GM21528 (cell line): ENCODE results near the gene SMIM27.

ENCODE experiments used
- ATAC-seq: cut with Tn5 transposase; IDR thresholded peaks from one replicate; pipeline ENCODE4 v1.9.1; 2021; ENCODE audit warnings: mild to moderate bottlenecking, moderate library complexity; ENCODE audit not compliant: unreplicated experiment, low FRiP score

The SMIM27 gene

DNA sequence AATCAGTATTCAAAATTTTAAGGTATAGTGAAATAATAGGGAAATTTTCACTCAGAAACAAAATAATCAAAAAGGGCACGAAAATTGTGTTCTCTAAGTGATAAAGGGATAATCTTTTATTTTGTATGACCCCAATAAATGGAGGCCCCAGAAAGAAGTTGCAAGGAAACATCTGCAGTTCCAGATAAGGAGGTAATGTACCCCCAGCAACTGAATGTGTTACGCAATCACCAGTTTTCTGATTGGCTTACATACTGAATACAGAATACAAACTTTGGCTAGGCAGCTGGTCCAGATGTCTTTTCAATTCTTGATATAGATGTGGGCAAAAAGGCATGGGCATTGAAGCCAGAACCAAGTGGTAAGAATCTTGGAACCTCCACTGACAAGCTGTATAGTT is 2.0 kb downstream of the SMIM27 start:
- no peak for ATAC-seq

DNA sequence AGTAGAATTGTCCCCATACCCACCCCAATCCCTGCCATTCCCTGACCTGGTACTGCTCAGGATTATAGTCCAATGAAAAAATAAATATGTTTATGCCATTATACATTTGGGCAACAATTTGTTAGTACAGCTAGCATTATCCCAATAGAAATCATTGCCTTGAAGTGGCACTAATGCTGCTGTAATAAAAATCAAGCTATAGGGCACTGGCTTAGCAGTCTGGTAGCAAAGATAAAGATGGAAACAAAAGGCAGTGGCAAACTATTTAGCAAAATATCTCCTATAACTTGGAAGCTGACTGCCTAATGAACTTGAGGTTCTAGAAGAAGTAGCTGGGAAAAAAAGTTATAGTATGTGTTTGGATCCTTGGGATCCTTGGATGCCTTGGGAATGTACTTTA is 2.5 kb downstream of the SMIM27 start:
- ATAC-seq, result no peak

DNA sequence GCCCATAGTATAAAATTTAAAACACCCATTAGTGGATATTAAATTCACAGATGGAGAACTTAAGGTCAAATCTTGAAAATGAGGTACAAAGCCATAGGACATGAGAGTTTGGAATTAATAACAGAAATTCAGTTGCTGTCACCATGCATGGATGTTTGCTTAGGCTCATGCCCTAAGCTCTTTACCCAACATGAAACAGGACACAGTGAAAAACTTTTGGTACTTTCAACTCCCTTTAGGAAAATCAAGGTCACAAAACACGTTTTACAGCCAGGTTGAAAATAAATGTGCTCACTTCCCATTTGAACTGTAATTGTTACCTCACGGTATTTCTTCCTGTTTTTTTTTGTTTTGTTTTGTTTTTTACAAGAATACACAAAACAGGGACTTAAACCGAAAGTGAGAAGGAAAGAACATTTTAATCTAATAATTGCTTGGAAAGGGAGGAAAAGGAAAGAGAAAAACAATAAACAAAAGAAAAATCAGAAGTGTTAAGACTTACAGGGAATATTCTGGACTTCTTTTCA is 6.3 kb downstream of the SMIM27 start:
- ATAC-seq, result no peak

DNA sequence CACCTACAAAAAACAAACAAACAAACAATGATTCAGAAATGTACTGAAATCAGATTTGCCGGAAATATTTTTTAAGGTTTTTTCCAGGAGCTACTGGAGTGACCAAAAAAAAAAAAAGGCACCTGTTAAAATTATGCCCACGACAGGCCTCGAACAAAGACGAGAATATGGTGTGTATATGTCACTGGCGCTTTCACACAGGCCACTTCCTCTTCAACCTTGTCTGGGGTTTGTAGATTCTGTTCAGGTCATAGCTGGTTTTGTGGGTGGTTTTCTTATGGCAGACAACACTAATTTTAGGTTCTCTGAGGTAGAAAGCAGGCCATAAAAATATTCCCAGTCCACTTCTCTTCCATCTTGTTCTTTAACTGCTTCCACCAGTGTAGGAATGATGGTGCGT is 13.8 kb downstream of the SMIM27 start:
- ATAC-seq, result no peak

DNA sequence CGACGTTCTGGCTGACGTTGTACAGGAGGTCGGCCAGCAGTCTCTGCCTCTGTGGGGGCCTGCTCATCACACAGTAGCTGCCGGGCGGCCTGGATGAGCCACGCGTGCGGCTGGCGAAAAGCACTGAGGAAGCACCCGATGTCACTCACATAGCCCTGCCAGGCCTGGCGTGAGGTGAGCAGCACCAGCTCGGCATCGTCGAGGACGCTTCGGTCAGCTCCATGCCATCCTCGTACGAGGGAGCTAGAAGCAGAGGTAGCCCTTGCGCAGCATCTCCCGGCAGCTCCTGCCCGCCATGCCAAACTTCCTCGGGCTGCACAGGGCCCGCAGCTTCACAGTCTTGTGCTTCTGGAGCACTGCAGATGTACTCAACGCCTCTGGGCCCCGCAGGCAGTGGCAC is 14.6 kb downstream of the SMIM27 start:
- no peak for ATAC-seq

DNA sequence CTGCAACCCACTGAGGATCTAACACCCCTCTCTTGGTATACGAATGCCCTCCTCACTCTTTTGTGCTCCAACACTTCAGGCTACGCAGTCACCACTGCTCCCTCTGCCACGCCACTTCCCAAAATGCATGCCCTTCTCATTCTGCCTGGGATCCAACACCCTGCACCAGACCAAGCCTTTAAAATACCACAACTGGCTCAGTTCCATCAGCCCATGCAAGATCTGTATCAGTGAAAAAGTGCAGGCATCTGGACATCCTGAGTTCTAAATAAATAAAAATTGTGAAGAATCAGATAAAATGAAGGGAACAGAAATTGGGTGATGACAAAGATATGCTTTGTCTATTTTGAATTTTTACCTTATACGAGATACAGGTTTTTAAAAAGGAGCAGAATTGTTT is 18.1 kb downstream of the SMIM27 start:
- ATAC-seq, result no peak

DNA sequence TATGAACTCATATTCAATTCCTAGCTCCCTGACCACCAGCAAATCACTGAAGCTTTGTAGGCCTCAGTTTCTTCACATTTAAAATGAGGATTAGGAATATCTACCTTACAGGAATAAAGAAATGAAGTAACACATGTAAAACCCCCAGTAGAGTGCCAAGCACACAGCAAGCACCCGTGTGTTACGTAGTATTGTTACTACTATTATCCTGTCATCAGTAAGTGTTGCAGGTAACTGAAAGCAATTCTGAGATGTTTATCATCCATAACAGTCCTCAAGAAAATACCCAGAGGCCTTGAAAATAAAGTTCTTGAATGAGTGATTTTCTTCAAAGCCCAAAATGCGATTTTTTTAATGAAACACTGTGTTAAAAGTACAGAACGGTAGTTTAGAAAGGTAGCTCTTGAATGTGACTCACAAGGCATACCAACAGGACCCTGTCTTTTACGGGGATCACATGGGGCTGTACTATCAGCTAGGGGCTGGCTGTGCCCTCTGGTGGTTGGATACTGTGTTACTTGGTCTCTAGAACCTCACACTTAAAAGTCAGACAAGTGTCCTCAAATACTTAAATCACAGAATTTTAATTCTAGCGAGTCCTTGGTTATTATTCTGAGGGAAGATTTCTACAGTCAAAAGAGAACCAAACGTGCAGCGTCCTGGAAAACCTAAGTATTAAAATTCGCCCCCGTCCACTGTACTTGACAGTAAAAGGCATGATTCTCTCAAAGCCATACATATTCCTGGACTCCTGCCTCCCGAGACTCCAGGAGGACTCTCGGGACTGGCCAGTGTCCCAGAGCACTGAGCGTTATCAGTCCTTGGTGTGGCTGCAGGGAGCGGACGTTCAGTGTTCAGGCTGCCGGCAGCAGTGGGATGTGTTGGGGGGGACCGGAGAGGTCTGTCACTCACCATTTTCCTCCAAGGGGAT is 20.1 kb downstream of the SMIM27 start:
- ATAC-seq, result peak; percentile 93

DNA sequence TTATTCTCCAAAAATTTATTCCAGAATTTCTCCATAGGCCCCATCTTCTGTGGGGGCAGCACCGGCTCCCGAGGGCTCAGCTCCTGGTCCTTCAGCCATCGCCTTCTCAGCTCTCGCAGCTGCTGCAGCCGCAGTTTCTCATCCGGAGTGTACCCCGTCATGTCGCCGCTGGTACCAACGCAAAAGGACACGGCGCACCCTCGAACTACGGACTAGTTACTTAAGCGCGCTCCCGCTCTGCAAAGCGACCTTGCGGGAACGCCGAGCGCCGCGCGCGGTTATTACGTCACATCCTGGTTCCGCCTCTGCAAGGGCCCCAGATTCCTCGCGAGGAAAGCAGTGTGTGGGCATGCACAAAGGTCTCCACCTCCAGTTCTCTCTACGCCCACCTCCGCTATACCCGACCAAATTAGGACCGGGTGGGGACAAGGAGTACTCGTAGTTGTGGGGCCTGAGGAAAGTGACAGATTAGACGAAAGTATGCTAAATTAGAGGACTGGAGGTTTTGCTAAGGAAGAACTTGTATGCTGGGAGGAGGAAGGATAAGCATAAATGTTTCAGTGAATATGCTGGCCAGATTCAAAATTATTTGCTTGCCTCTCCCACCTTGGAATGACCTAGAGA is 20.9 kb downstream of the SMIM27 start, which contains the start of gene NDUFB6:
NDUFB6 (minus strand) TSS at position 260 of the 624 bp plus-strand sequence; CDS start at position 161, 99 bp downstream.
- ATAC-seq, result peak; percentile 88

DNA sequence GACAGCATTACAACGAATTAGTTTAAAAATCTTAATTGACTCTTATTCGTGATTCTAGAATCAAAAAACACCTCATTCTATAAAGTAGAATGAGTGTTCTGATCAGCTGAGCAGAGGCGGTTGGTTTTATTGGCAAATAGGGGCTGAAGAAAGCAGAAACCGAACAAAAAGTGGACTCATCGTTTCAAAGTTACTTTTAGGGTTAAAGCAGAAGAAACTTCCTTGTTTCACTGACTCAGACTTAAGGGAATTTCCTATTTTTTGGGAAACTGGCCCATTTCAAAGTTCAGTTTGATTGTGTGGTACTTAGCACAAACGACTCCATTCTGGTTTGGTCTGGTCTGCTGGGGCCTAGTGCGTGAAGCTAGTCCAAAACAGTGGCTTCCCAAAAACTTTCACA is 21.7 kb downstream of the SMIM27 start:
- no peak for ATAC-seq

DNA sequence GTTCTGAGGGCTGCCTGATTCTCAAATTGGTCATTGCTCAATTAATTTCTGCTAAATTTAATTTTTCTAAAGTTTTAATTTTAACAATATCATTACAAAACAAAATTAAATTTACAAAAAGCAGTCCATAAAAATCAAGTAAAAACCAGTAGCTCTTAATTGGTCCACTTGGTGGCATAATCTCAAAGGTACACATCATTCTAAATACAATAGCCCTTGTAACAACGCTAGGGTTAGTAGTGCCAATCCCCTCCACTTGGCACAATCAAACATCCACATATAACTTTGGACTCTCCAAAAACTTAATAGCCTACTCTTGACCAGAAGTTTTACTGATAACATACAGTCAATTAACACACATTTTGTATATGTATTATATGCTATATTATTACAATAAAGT is 22.7 kb downstream of the SMIM27 start:
- ATAC-seq, result no peak

DNA sequence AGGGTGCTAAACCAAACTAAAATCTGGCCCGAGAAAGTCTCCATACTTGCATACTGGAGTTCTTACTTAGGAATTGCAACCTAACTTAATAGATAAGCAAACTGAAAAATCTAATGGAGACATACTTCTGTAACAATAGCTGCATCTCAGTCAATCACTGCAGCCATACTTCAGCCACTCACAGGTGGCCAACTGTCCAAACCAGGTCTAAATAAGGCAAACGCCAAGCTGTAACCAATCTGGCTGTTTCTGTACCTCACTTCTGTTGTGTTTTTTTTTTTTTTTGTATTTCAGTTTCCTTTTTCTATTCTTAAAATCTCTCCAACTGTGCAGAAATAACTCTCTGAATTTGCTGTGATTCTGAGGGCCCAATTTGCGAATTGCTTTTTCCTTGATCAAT is 25.2 kb downstream of the SMIM27 start:
- no peak for ATAC-seq

DNA sequence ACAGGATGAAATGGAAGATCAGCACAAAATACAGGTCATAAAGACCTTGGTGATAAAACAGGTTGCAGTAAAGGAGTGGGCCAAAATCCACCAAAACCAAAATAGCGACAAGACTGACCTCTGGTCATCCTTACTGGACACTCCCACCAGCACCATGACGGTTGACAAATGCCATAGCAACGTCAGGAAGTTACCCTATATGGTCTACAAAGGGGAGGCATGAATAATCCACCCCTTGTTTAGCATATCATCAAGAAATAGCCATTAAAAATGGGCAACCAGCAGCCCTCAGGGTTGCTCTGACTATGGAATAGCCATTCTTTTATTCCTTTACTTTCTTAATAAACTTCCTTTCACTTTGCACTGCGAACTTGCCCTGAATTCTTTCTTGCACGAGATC is 26.8 kb downstream of the SMIM27 start:
- no peak for ATAC-seq

DNA sequence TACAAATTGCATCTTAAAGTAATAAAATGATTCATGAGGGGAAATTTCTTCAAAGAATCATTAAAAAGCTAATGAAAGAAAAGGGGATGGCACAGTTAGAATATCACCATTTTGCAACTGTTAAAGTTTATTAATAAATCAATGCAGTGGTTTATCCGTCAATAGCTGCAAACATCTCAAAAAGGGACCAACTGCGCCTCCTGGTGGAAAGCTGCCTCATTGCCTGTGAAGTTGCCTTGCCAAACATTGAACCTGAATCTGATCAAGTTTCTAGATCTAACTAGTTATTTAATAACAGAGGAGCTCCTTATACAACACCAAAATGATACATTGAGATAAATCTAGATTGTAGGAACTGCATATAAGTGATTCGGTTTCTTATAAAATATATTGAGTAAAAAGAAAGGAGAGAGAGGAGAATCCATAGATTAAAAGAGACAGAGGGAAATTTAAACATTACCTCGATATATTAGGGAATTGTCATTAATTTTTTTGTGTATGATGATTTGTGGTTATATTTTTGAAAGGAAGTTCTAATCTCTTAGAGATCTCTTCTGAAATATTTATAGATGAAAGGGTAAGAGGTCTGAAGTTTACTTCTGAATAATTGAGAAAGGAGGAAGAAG is 27.7 kb downstream of the SMIM27 start:
- ATAC-seq, result no peak

DNA sequence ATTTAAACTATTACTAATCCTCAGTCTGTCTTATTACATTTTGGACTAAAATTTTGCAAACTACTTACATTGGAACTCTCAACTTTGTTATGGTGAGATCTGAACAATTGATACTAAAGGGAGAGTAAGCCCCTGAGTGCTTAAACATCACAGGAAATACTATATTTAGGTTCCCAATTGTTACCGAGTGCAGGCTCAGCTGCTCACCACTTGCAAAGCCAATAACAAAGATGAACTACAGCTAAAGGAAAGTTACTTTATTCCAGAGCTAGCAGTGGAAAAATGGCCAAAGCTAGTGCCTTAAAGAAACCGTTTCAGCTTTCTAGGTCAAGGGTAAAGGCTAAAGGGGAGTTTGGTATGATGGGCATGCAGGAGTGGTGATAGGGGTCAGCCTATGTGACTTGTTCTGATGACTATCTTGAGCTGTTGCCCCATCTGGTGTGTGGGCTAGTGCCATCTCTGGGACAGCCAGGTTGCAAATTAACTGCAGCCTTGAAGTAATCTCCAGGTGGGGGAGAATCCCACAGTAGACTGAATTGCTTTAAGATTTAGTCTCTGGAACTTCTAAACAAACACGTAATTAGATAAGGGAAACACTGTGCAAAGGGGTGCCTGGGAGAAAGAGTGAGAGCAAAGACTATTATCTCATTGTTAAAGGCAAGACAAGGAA is 28.6 kb downstream of the SMIM27 start:
- ATAC-seq, result no peak

DNA sequence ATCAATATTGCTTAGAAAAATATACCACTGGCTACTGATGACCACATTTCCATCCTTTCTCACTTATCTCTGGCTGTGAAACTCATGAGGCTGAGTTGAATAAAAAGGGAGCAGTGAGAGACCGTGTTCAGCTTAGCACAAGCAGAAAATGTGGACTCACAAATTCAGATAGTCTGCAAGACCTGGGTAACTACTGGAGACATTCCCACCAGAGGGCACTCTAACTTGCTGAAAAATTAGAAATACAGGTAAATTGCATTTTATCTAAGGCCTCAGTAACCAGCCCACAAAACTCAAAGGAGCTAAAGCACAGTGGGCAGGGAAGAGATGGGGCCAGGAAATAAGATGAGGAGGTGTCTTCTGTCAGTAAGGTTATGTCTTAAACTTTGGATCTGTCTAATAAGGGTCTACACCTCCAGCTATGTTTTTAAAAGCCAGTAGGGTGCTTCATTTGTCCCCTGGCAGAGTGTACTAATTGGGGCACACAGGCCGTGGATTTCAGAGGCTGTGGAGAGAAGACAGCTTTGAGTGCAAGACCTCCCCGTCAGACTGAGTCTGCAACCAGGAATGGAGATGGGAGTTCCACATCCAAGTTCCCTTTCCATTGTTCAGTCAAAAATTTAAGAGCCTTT is 29.5 kb downstream of the SMIM27 start:
- no peak for ATAC-seq

DNA sequence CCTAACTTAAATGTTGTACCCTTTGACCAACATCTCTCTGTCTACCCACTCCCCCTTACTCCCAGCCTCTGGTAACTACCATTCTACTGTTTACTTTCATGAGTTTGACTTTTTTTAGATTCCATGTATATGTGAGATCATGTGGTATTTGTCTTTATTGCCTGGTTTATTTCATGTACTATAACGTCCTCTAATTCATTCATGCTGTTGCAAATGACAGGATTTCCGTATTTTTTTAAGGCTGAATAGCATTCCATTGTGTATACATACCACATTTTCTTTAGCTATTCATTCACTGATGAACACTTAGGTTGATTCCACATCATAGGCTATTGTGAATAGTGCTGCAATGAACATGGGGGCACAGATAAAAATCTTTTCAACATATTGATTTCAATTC is 32.7 kb downstream of the SMIM27 start:
- ATAC-seq, result no peak

DNA sequence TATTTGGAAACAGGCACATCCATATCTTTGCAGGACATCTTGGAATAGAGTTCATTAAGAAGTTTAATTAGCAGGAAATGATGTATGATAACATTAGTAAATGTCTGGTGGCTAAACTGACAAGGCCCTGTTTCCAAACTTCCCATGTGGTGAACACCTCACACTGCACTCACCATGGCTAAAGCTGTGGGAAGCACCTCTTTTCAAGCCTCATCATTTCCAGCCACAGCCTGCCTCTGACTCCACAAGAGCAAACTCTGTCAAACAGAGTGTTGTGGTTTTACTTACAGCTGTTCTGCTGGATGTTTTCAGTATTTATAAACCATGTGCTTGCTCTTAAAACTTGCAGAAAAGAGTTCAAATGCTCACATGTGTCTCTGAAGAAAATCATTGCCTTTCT is 35.8 kb downstream of the SMIM27 start:
- no peak for ATAC-seq

DNA sequence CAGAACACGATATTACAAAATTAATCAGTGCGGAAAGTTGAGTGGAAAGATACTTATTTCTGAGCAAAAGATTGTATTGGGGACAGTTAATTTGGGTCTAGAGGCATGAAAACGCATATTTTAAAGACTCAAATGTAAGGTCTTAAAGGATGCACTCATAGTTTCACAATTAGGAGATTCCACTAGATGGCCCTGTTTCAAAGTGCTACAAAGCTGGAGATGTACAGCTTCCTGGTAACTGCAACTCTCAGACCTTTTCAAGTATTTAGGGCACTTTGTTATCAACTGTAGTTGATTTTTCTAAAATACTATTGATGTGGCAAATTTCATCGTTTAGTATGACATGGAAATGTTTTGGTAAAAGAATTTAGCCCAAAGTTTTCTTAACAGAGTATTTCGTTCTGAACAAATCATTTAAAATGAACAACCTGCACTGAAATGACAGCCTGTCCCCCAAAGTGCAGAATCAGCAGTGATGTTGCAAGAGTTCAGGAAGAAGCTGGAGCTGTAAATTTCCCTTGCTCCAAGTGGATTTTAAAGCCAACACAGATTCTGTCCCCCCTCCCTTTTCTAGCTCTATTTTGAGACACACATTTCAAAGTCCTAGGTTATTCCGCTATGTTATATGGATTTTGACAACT is 37.1 kb downstream of the SMIM27 start:
- ATAC-seq, result no peak

DNA sequence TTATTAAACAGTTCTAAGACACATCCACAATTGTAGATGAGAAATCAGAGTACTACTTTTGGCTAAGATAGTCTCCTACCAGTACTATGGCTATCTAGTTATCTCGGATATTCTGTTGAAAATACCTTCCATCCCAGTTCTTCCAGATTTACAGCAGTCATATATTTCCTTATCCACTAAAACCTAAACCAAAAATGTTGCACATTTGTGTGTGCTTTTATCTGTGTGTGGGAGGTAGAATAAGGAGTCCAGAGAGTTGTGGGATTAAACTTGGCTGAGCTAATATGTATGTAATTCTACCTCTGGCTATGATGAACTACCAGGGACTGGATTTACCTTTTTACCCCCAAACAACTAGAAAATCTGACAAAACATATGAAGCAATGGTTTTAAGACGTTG is 38.3 kb downstream of the SMIM27 start:
- ATAC-seq, result no peak

DNA sequence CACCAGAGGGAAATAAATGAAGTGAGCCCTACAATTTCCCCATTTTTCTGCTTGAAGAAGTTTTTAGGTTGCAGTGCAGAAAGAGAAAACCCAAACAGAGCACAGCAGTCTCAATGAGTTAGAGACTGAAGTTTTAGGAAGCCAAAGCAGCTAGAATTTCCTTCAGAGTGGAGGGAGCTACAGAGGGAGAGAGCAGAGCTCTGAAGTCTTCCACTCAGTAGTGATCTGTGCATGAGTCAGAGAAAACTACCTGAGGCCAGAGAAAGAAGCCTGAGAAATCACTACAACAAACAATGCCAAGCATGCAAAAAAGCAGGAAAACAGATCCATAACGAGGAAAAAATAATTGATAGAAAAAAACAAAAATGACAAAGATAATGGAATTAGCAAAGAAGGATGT is 38.8 kb downstream of the SMIM27 start:
- no peak for ATAC-seq
